ENCODE data around the gene CFAP210.

Gene CFAP210, protein sequence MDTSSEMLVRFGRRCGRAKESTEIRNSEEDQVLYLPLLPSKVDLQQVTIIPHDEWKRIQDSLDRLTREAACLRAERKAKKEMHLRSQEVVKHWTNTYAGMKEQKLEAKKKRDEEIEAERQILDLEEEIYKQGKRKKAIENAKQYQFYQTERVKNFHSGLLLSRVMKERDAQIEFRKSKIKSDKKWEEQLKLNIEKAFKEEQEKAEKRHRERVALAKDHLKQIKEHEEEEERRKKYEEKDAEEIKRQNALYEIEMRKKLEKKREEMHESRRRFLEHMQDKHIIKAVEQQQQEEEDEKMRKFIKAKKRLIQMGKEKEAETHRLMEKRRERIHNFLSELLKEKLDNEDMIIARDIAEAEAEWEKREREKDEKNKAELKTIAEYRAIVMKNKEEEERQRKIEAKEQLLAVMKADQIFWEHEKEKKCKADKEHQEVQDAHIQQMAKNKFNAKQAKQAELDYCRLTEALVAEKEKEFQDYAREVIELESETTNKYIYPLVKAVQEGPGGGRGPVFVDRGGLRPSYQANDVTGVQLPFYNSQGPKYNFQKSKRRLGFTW

DNA sequence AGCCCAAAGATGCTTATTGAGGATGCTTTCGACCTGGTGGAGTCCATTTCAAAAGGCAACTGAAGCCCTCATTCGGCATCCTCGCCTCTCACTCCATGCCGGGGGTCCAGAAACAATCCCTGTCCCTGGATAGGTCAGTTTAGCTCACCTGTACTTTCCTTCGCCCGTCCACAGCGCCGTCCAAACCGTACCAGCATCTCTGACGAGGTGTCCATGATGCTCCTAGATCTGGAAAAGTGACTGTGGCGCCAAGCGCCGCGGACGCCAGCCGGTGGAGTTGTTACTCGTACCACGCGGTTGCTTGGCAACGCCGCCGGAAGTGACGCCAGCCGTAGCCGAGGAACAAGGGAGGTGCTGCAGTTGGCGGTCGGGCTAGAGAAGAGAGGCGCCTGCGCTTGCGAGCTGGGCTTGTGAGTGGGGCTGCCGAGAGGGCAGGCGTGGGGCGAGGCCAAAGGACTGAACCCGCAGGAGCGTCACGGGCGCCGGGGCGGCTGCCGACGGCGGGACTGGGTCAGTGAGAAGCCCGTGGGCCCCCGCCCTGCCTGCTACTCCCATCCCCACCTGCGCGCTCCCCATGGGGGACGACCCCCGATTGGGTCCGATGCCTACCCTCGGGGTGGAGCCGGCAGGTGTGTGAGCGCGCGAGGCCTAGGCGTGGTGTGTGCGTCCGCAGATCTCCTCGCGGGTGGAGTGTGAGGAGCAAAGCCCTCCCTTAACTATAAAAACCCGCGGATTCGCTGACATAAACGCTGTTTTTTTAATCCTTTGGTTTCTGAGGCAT, at the start of gene CFAP210, which contains the start of gene PHOSPHO2:
Gene CFAP210, minus strand, starts transcription at position 293 of the 781 bp plus-strand sequence. Its CDS starts 78 bp downstream, at position 215.
Gene PHOSPHO2, plus strand, starts transcription at position 357 of the 781 bp plus-strand sequence. CDS start 6,503 bp downstream, outside the sequence.
- peak; percentile 97 for DNase-seq

DNA sequence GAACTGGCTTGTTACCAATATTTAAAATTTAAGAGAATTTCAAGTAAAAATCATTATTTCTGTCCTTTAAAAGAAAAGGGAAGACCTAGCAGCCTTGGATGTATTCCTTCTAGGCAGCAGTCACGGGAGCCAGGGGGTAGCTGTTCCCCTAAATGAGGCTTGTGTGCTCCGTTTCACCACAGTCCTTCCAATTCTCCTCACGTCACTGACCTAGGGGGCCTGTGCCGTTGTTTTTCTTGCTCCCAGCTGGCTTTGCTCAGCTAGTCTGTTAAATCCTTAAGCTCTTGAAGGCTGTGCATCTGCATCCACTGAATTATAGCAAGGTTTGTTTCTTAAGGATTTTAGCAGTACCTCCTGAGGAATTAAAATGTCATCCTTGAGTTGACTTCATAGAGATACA, 49.3 kb upstream of the CFAP210 start:
- no peak for DNase-seq

DNA sequence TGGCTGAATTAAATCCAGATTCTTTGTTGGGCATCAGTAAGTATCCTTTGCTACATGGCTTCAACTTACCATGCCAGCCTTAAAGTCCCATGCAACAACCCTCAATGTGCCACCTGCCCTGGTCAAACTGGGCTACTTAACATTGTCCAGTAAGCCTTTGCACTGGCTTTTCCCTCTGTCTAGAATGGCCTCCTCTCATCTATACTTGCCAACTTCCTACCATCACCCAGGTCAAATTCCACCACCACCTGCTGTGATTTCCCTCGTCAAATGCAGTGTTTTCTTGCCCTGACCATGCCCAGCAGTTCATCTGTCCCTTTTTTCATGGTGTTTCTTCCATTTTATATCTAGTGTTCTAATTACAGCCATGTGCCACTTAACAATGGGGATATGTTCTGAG, 45.1 kb upstream of the CFAP210 start:
- DNase-seq, result no peak

DNA sequence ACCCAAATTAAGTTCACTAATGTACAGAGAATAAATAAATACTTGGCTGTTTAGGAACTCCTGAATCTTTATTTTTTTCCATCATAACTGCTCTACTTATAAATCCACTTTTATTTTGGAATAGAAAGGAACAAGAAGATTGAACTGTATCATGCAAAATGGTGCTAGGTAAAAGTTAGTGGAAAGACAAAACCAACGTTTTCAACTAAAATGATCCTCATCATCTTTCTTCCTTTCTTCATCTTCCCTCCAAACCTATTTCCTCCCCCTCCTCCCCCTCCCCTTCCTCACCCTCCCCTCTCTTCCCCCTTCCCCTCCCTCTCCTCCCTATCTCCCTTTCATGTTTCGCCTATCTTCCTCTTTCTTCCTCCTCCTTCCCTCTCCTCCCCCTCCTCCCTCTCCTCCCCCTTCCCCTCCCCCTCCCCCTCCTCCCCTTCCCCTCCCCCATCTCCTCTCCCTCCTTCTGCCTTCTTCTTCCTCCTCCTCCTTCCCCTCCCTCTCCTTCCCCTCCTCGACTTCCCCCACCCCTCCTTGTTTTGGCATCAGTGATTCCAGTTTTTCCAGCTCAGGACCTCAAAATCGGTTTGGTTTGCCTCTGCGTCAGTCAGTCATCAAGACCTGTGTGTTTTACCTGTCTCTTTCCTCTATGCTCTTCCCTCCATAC, 44.5 kb upstream of the CFAP210 start:
- DNase-seq, result no peak

DNA sequence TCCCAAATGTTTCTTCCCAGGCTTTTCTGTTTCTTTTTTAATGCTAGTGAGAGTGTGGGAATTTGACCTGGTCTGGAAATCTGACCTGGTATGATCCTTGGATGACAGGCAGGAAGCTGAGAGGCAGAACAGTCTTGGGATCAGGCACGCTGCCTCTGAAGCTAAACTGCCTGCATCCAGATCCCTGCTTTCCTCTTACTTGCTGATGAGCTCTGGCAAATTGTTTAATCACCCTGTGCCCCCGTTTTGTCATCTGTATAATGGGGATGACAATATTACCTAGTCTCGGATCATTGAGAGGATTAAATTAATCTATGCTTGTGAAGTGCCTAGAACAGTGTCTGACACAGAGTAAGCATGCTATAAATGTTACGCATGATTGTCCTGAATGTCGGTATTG, 42.7 kb upstream of the CFAP210 start:
- DNase-seq, result no peak

DNA sequence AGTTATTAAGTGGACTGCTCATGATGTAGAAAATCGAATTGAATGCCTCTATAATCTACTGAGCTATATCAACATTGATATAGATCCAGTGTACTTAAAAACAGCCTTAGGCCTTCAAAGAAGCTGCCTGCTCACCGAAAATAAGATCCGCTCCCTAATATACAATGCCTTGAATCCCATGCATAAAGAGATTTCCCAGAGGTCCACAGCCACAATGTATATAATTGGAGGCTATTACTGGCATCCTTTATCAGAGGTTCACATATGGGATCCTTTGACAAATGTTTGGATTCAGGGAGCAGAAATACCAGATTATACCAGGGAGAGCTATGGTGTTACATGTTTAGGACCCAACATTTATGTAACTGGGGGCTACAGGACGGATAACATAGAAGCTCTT, 41.4 kb upstream of the CFAP210 start:
- DNase-seq, result no peak

DNA sequence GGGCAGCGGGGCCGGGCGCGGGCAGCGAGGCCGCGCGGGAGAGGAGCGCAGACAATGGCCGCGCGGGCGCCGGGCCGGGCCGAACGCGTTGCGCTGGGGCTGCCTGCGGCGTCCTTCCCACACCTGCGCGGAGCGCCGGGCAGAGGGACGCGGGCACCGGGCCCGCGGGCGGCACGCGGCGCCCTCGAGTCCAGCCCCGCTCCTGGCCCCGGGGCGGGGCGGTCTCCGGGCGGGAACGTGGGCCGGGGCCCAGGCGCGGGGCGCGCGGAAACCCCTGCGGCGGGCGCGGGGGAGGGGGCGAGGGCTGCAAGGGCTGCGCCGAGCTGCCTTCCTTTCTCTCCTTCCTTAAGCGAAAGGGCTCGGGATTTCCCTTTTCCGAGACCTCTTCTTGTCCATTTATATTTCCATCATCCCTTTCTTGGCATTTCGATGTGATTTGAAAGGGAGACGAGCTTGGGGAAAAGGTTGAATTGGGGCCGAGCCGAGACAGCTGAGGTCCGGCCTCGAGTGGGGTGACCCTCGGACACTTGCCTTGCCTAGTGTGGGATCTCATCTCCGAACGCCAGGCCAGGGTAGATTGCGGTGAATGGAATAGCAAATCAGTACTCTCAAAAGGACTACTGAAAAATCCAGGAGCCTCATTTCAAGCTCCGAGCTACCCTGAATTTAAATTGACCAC, 40.1 kb upstream of the CFAP210 start:
- DNase-seq, result no peak

DNA sequence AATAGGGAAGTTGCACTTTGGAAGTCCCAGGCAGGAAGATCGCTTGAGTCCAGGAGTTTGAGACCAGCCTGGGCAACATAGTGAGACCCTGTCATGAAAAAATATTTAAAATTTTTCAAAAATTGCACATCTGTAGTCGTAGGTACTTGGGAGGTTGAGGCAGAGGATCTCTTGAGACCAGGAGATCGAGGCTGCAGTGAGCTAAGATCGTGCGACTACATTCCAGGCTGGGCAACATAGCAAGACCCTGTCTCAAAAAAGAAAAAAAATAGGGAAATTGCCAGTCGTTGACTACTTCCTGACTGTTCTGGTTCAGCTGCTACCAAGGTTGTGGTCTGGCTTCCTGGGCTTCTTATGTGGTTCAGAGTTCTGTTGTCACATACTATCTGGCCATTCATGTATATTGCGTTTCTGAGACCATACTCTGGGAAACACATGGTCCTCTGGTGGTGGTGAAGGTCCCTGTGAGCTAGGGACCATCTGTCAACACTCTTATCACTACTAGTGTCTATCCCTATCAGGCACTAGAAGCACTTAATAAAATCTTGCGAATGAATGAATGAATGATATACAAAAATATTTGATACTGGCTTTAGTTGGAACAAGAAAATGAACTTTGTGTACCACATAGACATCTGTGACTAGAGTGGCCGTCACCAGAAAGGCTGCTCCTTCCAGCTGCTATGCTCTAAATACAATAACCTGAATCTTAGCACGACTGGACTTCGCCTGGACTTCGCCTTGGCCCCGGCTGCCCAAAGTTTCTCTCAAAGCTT, 38.6 kb upstream of the CFAP210 start:
- peak; percentile 38 for DNase-seq

DNA sequence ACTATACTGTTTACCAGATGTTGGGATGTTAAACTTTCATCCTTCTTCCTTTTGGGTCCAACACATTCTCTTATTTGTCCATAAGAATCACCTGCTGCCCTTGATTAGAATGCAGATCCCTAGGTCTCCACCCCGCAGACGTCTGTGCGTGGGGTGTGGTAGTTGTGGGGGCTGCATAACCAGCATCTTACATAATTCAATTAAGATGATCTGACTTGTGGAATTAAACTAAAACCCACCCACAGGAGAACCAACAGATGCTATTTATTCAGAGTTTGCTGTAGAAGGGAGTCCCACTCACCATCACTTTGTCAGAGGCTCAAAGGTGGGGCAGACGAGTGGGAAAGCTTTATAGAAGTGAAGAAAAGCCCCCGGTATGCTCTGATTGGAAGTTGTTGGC, 37.9 kb upstream of the CFAP210 start:
- no peak for DNase-seq

DNA sequence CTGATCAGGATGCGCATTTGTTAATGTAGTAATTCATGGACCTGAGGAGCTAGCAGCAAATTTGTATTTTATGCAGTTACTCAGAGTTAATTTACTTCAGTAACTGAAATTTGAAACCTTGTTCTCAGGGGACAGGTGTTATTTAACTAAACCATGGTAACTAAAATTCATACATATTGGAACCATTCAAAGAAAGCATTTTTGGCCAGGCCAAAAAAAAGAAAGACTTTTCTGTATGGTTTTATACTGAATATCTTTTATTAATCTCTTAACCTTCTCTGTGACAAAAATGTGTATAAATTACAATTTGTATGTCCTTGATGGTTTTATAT, 35.0 kb upstream of the CFAP210 start:
- no peak for DNase-seq

DNA sequence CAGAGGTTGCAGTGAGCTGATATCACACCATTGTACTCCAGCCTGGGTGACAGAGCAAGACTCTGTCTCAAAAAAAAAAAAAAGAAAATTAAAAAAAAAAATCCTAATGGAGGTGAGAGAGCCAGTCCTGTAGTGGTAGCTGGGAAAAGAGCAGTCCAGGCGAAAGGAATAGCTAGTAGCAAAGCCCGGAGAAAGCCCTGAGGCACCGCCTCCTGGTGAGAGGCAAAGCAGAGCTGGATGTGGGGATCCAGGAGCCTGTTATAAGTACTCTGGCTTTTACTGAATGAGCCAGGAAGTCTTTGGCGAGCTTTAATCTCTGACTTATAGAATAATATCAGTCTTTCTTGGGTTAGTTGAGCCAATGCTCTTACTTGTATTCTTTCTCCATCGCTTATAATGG, 32.9 kb upstream of the CFAP210 start:
- DNase-seq, result no peak

DNA sequence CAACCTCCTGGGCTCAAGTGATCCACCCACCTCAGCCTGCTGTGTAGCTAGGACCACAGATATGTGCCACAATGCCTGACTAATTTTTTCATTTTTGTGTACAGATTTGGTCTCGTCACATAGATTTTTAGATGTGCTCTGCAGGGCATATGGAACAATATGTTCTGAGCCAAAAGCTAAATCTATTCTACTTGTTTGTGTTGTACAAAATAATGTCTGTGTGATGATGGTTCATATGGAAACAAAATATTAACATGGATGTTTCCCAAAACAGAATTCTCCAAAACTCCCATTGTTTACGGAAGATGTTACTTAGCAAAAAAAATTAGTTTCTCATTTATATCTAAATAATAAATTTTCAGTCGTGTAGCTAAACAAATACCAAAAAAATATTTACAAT, 26.8 kb upstream of the CFAP210 start:
- DNase-seq, result no peak

DNA sequence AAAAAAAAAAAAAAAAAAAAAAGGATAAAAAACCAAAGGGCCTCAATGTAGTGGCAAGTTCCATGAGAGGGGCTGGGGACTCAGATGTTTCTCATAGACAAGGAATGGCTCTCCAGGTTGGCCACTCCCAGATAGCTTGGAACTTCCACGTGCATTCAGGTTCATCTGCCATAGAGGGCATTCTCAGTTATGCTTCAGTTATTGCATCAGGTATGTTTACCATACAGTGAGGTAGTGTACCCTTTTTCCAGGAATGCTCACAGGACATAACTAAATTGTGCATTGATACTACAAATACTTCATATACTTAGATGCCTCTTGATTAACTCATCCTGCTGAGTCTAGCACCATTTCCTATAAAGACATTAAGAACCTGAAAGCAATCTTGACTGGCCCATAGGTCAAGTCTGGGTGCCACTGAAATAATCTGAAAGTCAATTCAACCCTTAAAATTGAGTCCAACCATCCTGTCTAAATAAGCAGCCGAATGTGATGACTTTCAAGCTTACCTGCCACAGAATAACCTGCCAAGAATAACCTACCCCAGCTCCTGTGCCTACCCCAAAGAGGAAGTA, 24.8 kb upstream of the CFAP210 start:
- DNase-seq, result no peak

DNA sequence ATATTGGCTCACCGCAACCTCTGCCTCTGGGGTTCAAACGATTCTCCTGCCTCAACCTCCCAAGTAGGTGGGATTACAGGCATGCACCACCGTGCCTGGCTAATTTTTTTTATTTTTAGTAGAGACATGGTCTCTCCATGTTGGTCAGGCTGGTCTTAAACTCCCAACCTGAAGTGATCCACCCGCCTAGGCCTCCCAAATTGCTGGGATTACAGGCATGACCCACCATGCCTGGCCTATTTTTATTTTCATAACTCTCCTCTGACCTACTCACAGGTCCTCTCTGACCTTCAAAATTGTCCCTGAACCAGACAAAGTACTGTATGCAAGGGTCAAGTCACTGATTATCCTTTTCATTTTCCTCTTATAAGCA, 23.5 kb upstream of the CFAP210 start:
- DNase-seq, result no peak

DNA sequence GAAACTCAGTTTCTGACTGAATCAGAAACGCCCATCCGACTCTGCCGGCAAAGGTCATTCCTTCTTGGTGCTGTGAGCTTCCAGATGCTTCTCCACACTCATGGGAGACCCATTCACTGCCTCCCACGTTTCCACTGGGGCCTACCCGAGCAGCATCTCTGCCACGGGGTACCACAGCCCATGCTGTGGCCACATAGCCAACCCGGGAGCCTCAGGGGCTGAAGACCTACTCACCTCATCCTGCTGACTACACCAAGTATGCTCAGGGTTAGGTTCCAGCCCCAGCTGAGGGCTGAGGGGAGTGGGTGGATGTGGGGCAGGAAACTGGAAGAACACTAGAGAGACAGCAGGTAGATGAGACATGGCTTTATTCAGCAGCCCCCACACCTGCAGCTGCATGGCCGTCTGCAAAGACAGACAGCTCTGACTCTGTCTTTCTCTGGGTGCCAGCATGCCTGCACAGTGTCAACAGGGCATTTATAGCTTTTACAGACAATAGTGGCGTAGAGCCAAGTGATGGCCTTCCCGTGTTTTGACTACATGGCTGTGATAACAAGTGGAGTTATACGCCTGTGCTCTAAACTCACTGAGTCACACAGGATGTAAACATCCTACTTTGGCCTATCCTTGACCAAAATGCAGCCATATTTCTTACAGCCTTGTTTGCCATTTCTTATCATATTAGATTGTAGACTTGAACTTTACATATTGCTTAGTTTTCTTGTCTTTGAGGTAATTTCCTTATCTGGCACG, 22.9 kb upstream of the CFAP210 start:
- DNase-seq, result no peak

DNA sequence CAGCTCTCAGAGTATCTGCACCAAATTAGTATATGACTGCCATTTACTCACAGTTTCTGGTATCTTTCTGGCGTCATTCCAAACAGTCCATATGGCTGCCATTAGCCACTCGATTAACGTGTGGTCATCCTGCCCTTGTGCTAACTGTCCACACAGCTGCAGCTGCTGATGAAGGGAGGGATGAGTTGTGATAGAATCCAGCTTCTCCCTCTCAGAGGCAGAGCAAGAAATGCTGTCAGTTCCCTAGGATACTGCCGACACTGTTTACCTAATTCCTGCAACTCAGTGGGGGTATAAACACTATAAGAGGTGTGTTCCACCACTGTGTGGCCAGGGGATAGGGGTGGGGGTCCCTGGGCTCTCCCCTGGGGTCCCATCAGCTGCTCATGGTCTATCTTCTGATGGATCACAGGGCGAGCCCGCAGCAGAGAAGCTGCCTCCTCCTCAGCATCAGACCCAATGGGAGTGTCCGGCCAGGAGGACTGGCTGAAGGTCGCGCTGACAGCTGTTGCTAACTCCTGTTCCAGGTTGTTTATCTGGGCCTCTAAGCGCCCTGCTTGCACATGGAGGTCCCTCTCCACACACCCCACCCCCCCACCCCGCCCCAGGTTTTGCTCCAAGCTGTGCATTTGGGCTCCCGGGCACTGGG, 22.2 kb upstream of the CFAP210 start:
- peak; percentile 76 for DNase-seq

DNA sequence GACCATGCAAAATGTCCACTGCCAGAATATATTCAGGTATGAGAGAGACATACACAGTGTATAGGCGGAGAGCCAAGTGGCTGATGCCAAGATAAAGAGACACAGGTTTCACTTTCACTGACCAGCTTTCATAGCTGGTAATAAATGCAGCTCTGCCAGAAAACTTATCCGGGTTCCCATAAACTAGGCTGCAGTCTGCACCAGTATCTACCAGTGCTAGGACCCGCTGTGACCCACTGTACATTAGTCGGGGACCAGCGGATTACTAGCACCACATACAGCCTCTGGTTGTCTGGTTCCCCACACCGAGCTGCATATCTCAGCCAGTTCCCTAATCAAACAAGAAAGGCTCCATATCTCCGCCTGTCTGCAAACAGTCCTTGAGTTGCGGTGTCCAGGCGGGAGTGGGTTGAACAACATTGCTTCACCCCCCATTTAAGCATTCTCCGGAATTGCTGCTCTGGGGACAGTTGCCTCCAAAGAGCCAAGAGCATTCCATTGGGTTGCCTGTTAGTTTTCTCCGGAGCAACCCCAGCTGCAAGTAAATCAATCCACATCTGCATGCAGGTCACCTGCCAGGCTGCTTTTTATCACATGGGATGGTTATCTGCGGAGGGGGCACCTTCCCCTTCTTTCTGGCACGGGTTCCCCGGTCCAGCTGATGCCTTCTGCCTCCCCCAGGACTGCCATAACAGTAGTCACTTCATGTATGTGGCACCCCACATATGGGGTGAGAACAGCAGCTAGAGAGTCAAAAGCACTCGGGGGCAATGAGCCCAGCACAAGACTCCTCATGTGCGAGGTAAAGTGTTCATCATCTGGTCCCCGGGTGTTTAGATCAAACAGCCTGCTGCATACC, 21.4 kb upstream of the CFAP210 start:
- DNase-seq, result peak; percentile 79

DNA sequence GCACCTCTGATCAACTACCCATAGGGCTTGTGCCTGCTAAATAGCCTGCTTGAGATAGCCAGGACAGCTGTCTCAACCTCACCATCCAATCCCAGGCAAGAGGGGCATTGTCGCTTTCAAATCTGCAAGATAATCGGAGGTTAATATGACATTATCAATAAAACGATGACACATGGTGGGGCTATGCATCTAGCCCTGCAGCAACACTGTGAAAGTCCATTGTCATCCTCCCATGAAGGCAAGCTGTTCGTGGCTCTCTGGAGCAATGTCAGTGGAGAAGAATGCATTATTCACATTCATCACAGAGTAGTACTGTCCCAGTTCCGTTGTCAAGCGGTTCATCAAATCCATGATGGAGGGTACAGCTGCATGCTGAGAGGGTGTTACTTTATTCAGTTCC, 20.5 kb upstream of the CFAP210 start:
- no peak for DNase-seq

DNA sequence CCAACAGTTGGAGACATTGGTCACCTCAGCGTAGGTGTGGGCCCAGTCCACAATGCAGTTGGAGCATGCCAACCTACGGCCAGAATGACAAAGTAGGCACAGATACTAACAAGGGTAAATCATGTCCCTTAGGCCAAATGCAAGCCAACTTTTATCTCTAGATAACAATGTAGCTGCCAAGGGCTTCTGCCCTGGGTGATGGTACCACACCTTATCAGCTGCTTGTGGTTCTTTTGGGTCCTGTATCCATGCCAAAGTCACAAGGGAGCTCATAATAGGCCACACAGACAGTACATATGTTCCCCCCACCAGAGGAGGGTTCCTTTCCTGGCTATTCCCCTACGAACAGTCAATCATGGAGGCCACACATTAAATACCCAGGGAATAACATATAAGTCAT, 19.1 kb upstream of the CFAP210 start:
- peak; percentile 86 for DNase-seq
